HL-60 (cell line): ENCODE results near the gene CYP2R1.
"Not testable (repeated sequence)": the region's sequence is repeated elsewhere in the genome, so short reads cannot be mapped to it uniquely, and the experiment has no call there.

Experiments used
- DNase-seq, 2 experiments: peaks; one replicate each; pipeline ENCODE4 v3.0.0-alpha.2; 2010 to 2020; ENCODE audit warnings: low read depth in 1 of 2, low spot score in 1 of 2
- H3K27ac ChIP-seq: fragments of 250-450 bp; sonication (Bioruptor Pico); replicated peaks from 2 replicates; pipeline ENCODE4 v1.5.1; 2020; ENCODE audit warnings: mild to moderate bottlenecking, moderate library complexity
- H3K27me3 ChIP-seq: fragments of 250-450 bp; sonication (Bioruptor Pico); 2 replicates; pipeline ENCODE4 v1.5.1; 2021; ENCODE audit warnings: mild to moderate bottlenecking, moderate library complexity; ENCODE audit not compliant: insufficient read depth, poor library complexity, severe bottlenecking
- H3K4me3 ChIP-seq: replicated peaks from 2 replicates; pipeline ENCODE4 v1.5.1; 2011; ENCODE audit warnings: mild to moderate bottlenecking, control low read depth, low read length; ENCODE audit not compliant: insufficient read depth
- CTCF ChIP-seq: IDR thresholded peaks from one replicate; pipeline ENCODE4 v1.5.1; 2011; ENCODE audit warnings: low read length, control low read depth, inconsistent platforms; ENCODE audit not compliant: insufficient read depth
- GABPA ChIP-seq: IDR thresholded peaks from 2 replicates; pipeline ENCODE4 v1.6.1; 2012; ENCODE audit warnings: low read depth
- POLR2AphosphoS5 ChIP-seq: IDR thresholded peaks from 2 replicates; pipeline ENCODE4 v1.6.1; 2012; ENCODE audit warnings: low read depth
- REST ChIP-seq: IDR thresholded peaks from 2 replicates; pipeline ENCODE4 v1.6.1; 2012; ENCODE audit warnings: low read depth; ENCODE audit not compliant: insufficient replicate concordance
- SPI1 ChIP-seq: IDR thresholded peaks from 2 replicates; pipeline ENCODE4 v1.6.1; 2012; ENCODE audit warnings: low read depth, mild to moderate bottlenecking, borderline replicate concordance

CYP2R1 gene

GRCh38 chr11:14884667-14885273 is 7.3 kb downstream of the CYP2R1 start:
- DNase-seq, result no peak
- TF ChIP-seq REST, result no peak
- TF ChIP-seq POLR2AphosphoS5, result no peak
- no peak for TF ChIP-seq GABPA
- no peak for TF ChIP-seq SPI1
- no peak for TF ChIP-seq CTCF
- H3K27me3 ChIP-seq, result no peaks in the 10 kb centered on the region
- no peak overlapping the region for H3K4me3 ChIP-seq
- H3K27ac ChIP-seq, result no peak overlapping the region

GRCh38 chr11:14883683-14884082 is 8.3 kb downstream of the CYP2R1 start:
- not testable (repeated sequence) for H3K4me3 ChIP-seq, H3K27ac ChIP-seq, DNase-seq, H3K27me3 ChIP-seq

- H3K4me3 ChIP-seq, result no peak overlapping the region
- H3K27me3 ChIP-seq, result no peaks in the 10 kb centered on the region
- H3K27ac ChIP-seq, result no peak overlapping the region
- TF ChIP-seq CTCF (no peak), SPI1 (no peak), REST (no peak), GABPA (no peak), POLR2AphosphoS5 (no peak)
- DNase-seq, result no peak
Measured at GRCh38 chr11:14882196-14882595, 9.8 kb downstream of the CYP2R1 start.

- TF ChIP-seq CTCF, result no peak
- DNase-seq, result no peak
- no peak overlapping the region for H3K4me3 ChIP-seq
- no peak overlapping the region for H3K27ac ChIP-seq
- no peaks in the 10 kb centered on the region for H3K27me3 ChIP-seq
Measured at GRCh38 chr11:14881576-14882193, 10.3 kb downstream of the CYP2R1 start.
